SIG-M5 treated with dmso at 0.1 percent for 504 hours (cell line): Measurements from ENCODE around the gene OPHN1.
"Not testable (repeated sequence)": the region's sequence is repeated elsewhere in the genome, so short reads cannot be mapped to it uniquely, and the experiment has no call there.

Experiments
- DNase-seq: peaks from one replicate; lab custom pipeline; 2025; ENCODE audit not compliant: unreplicated experiment; lab: John Stamatoyannopoulos, UW

Gene OPHN1

GRCh38 chrX:68424719-68425118, 8.6 kb downstream of the OPHN1 start:
- no peak for DNase-seq

DNA sequence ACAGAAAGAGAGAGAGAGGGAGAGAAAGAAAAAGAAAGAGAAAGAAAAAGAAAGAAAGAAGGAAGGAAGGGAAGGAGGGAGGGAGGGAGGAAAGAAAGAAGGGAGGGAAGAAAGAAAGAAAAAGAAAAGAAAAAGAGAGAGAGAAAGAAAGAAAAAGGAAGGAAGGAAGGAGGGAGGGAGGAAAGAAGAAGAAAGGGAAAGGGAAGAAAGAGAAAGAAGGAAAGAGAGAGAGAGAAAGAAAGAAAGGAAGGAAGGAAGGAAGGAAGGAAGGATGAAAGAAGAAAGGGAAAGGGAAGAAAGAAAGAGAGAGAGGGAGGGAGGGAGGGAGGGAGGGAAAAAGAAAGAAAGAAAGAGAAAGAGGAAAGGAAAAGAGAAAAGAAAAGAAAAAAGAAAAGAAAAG, 10.8 kb downstream of the OPHN1 start:
- no peak for DNase-seq

DNA sequence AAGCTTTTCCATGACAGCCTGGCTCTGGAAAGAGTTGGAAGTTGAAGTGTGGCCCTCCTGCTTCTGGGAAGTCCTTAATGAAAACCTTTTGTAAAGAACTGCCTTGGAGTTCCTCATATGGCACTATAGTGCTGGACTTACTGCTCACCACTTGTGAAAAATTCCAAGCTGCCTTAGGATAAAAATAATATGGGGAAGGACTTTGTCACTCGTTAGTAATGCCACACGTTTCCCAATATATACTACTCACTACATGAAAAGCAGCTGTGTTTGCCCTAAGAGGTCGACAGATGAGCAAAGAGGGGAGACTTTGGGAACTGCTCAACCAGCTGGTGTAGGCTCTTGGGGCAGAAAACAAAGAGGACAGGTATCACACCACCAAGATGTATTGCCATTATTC, 11.7 kb downstream of the OPHN1 start:
- no peak for DNase-seq

- no peak for DNase-seq
Observed at GRCh38 chrX:68420559-68420958, 12.7 kb downstream of the OPHN1 start.

- peak; percentile 9 for DNase-seq
Observed at GRCh38 chrX:68419975-68420374, 13.3 kb downstream of the OPHN1 start.

DNA sequence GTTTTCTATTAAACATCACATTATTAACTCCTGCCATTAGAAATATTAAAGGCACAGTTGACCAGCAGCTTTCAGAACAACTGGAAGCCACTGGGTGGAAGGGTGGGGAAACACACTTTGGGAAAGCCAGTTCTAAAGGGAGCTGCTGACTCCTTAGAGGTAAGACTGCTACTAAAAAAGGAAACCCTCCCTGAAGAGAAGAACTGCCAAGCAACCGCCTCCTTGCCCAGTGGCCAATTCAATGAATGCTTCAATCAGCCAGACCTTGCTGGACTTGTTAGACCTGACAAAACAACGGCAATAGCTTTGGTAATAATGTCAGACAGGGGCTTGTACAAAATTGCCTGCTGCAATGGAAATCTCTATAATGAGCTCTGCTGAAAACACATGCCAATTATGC, 15.6 kb downstream of the OPHN1 start:
- no peak for DNase-seq

- no peak for DNase-seq
Observed at GRCh38 chrX:68416592-68416991, 16.7 kb downstream of the OPHN1 start.

DNA sequence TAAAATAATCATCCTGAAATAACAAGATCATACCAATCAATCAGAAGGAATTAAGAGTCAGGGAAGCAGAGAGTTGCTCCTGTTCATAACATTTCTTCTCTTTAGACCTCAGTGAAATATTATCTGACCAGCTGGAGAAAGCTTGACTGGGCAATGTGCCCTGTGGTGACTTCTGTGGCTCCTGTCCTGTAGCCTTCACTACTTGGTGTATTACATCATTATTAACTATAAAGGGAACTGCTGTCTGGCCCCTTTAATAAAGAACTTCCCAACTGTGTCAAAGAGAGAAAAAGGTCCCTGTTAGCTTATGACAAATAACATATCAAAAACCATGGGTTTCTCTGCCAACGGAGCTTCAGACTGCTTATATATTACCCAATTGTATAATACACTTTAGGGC, 18.0 kb downstream of the OPHN1 start:
- no peak for DNase-seq

GRCh38 chrX:68413254-68413653, 20.0 kb downstream of the OPHN1 start:
- DNase-seq, result no peak

DNA sequence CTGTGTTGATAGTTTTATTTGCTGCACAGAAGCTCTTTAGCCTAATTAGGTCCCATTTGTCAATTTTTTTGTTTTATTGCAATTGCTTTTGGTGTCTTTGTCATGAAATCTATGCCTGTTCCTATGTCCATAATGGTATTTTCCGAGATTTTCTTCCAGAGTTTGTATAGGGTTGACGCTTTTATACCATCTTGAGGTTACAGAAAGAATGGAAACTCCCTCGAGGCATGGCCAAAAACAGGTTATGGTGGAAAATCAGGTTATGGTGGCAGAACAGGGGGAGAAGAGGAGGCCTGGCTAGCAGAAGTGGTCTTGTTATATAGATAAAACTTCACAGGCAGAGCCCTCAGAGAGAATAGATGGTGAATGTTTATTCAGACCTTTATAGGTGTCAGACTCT, 21.6 kb downstream of the OPHN1 start:
- DNase-seq, result no peak

GRCh38 chrX:68409194-68409593, 24.1 kb downstream of the OPHN1 start:
- DNase-seq, result no peak

GRCh38 chrX:68403522-68403921, 29.8 kb downstream of the OPHN1 start:
- DNase-seq, result no peak

DNA sequence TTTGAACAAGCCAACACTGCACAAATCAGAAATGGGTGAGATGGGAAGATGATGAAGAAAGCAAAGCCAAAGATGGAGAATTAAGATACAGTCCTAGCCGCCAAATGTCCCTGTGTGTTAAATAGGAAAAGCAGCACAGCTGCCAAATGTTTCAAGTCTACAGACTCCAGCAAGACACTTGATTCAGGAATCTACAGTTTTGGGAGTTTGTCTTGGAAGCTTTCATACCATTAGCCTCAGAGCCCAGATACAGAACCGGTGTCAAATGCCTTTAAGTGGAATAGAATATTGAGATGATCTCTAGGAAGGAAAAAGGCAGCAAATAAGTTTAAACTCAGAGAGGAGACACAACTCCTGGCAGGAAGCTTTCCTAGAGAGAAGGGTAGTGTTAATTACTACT, 30.3 kb downstream of the OPHN1 start:
- DNase-seq, result no peak

GRCh38 chrX:68402094-68402493, 31.2 kb downstream of the OPHN1 start:
- no peak for DNase-seq

GRCh38 chrX:68398291-68398690, 35.0 kb downstream of the OPHN1 start:
- no peak for DNase-seq

DNA sequence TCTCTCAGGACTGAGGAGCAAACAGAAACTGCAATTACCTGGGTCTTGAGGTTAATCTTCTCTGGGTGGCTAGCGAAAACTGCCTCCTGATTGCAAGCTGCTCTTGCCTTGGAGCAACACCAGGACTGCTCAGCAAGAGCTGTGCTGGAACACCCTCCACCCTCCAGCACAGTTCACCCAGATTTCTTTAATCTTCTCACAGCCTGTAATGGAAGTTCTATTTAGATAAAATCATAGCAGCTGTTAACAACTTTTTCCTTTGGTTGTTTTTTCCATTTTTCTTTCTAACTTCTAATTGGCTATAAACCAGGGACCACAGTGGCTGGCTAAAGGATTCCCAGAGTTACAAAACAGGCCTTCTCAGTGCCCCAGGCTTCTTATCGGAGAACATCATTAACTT, 36.3 kb downstream of the OPHN1 start:
- no peak for DNase-seq

DNA sequence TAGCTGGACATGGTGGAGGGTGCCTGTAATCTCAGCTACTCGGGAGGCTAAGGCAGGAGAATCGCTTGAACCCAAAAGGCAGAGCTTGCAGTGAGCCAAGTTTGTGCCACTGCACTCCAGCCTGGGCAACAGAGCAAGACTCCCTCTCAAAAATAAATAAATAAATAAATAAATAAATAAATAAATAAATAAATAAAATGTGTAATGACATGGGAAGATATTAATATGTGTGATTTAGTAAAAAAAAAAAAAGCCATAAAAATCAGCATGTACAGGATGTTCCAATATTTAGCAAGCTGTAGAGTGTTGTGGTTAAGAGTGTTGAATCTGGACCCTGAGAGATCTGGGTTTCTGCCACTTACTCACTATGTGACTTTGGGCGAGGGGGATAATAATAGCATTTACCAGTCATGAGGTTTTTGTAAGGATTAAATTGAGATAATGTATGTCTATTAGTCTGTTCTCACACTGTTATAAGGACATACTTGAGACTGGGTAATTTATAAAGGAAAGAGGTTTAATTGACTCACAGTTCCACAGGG, 43.8 kb downstream of the OPHN1 start:
- not testable (repeated sequence) for DNase-seq

- DNase-seq, result no peak
Observed at GRCh38 chrX:68387776-68388175, 45.5 kb downstream of the OPHN1 start.

GRCh38 chrX:68383540-68383939, 49.8 kb downstream of the OPHN1 start:
- no peak for DNase-seq

DNA sequence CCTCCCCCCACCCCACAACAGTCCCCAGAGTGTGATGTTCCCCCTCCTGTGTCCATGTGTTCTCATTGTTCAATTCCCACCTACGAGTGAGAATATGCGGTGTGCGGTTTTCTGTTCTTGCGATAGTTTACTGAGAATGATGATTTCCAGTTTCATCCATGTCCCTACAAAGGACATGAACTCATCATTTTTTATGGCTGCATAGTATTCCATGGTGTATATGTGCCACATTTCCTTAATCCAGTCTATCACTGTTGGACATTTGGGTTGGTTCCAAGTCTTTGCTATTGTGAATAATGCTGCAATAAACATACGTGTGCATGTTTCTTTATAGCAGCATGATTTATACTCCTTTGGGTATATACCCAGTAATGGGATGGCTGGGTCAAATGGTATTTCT, 55.7 kb downstream of the OPHN1 start:
- not testable (repeated sequence) for DNase-seq

DNA sequence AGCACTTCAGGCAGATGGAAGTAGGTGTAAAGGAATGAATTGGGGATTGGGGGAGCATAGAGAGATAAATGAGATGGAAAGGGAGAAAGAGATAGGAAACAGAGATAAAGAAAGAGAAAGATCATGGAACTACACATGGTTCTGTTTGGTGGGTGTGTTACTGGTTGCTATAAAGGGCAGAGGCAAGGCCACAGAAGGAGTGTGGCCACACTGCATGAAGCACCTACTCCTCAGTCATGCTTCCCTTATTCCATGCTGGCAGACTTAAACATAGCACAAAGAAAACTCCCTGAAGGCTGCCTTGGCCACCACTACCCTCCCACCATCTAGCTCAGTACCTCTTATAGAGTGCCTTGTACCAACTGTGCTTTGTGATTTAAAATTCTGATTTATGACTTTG, 56.9 kb downstream of the OPHN1 start:
- DNase-seq, result no peak

DNA sequence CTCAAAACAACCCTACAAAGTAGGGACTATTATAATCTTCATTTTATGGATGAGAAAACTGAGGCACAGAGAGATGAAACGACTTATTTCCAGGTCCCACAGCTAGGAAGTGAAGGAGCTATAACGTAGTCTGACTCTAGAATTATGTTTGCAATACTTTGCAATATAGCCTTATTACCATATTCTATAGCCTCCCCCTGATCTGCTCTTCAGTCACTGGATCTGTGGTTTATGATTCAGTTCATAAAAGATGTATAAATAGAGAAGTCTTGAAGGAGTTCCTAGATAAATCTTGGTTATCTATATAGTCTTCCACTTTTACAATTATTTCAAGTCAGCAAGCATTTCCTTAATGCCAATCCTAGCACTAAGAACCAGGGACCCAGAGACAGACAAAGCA, 57.5 kb downstream of the OPHN1 start:
- no peak for DNase-seq

GRCh38 chrX:68372665-68373064, 60.6 kb downstream of the OPHN1 start:
- no peak for DNase-seq

DNA sequence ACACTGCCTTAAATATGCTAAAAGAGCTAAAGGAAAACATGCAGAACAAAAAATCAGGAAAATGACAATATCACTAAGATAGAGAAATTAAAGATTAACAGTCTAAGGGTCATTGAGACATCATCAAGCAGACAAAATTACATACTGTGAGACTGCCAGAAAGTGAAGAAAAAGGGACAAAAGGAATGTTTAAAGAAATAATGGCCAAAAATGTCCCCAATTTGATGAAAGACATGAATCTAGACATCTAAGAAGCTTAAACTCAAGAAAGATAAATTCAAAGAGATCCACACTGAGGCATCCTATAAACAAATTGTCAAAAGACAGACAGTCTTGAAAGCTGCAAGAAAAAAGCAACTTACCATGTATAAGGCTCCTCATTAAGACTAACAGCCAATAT, 63.7 kb downstream of the OPHN1 start:
- DNase-seq, result no peak
